HepG2 (cell line): ENCODE results near the gene ZSWIM5. TPM values are rescaled to one million over a fixed set of nuclear protein-coding genes. Genes with fewer than 3 reads are reported as not detected.
"Not testable (repeated sequence)": the region's sequence is repeated elsewhere in the genome, so short reads cannot be mapped to it uniquely, and the experiment has no call there.

Experiments used
- ATAC-seq: fragments of 200-7000 bp; cut with Tn5 transposase; 3 replicates; pipeline ENCODE4 v1.9.1; 2020; ENCODE audit warnings: mild to moderate bottlenecking, moderate library complexity
- BruUV-seq: library from RNA; stranded (reverse); fragments of 400-500 nt; replicated peaks from 2 replicates; lab custom pipeline; 2021; lab: Mats Ljungman, UMichigan
- CTCF ChIA-PET: fragments of 300-600 bp; formaldehyde crosslinking; extraction: SDS; loops from one replicate; lab custom pipeline; 2021; ENCODE audit warnings: low total read pairs, inconsistent platforms, low intra/inter-chr PET ratio; lab: Yijun Ruan, JAX
- POLR2A ChIA-PET: fragments of 350-600 bp; sonication (Branson Sonifier 250); formaldehyde crosslinking; loops from one replicate; lab custom pipeline; 2020; ENCODE audit warnings: antibody characterized with exemption, inconsistent platforms; lab: Yijun Ruan, JAX
- DNase-seq: peaks from one replicate; pipeline ENCODE4 v3.0.0-alpha.2; 2015; ENCODE audit warnings: low spot score
- FAIRE-seq: peaks from 3 replicates; lab custom pipeline; 2011; peaks lifted over from hg19 to GRCh38; lab: Jason Lieb, UNC
- H2AFZ ChIP-seq: one replicate; pipeline ENCODE4 v1.6.1; 2011; ENCODE audit warnings: low read length, inconsistent platforms
- H3K27ac ChIP-seq: fragments of 300-600 bp; 3 replicates; pipeline ENCODE4 v1.8.0; 2011; ENCODE audit warnings: mixed run types, mild to moderate bottlenecking, mixed read lengths, low read length, inconsistent platforms; ENCODE audit not compliant: insufficient read depth; ENCODE audit errors: extremely low read length
- H3K27me3 ChIP-seq, 2 experiments: fragments of 200-600 bp in 1 of 2; 2 replicates in 1 of 2; 3 replicates in 1 of 2; pipeline versions ENCODE4 v1.6.0 to v1.8.0; 2011; ENCODE audit warnings: low read length in 2 of 2, mild to moderate bottlenecking in 2 of 2, moderate library complexity in 2 of 2, inconsistent platforms in 1 of 2; ENCODE audit not compliant: insufficient read depth in 2 of 2, control insufficient read depth in 1 of 2
- H3K36me3 ChIP-seq, 2 experiments: fragments of 200-600 bp in 1 of 2; replicated peaks in 1 of 2; 2 replicates in 1 of 2; 3 replicates in 1 of 2; pipeline versions ENCODE4 v1.5.1 to v1.8.0; 2011; ENCODE audit warnings: low read length in 2 of 2, inconsistent platforms in 1 of 2; ENCODE audit not compliant: insufficient read depth in 2 of 2, control insufficient read depth in 1 of 2
- H3K4me1 ChIP-seq: 2 replicates; pipeline ENCODE4 v1.5.1; 2012; ENCODE audit warnings: low read length, inconsistent platforms; ENCODE audit not compliant: insufficient read depth
- H3K4me2 ChIP-seq: 2 replicates; pipeline ENCODE4 v1.6.0; 2011; ENCODE audit warnings: low read depth, low read length, inconsistent platforms
- H3K4me3 ChIP-seq, 3 experiments: fragments of 200-600 bp in 1 of 3; sonication (generic), shearing (Covaris generic) in 1 of 3; replicated peaks in 1 of 3; 2 replicates each; pipeline ENCODE4 v1.5.1; 2011 to 2016; ENCODE audit warnings: low read length in 3 of 3, inconsistent platforms in 2 of 3, low read depth in 2 of 3, mild to moderate bottlenecking in 2 of 3, control low read depth in 1 of 3, mixed read lengths in 1 of 3; ENCODE audit not compliant: insufficient read depth in 1 of 3
- H3K79me2 ChIP-seq: one replicate; pipeline ENCODE4 v1.6.1; 2011; ENCODE audit warnings: low read length, inconsistent platforms; ENCODE audit not compliant: insufficient read depth
- H3K9ac ChIP-seq: 2 replicates; pipeline ENCODE4 v1.6.0; 2011; ENCODE audit warnings: mild to moderate bottlenecking, low read depth, low read length, inconsistent platforms; ENCODE audit not compliant: insufficient read depth
- H3K9me3 ChIP-seq: 2 replicates; pipeline ENCODE4 v1.5.1; 2012; ENCODE audit warnings: mild to moderate bottlenecking, low read length
- H4K20me1 ChIP-seq: 2 replicates; pipeline ENCODE4 v1.6.0; 2011; ENCODE audit warnings: inconsistent platforms, mild to moderate bottlenecking, low read length, moderate library complexity; ENCODE audit not compliant: insufficient read depth
- ARID5B ChIP-seq: IDR thresholded peaks from 2 replicates; pipeline ENCODE4 v1.4.0; 2020; ENCODE audit warnings: mild to moderate bottlenecking, missing genetic modification reagents
- HDAC2 ChIP-seq: sonication (generic); formaldehyde crosslinking; IDR thresholded peaks from 2 replicates; pipeline ENCODE4 v1.4.0; 2020; ENCODE audit warnings: missing genetic modification reagents
- SALL1 ChIP-seq: sonication (generic); formaldehyde crosslinking; IDR thresholded peaks from 2 replicates; pipeline ENCODE4 v1.8.0; 2022; ENCODE audit warnings: mild to moderate bottlenecking, missing genetic modification reagents
- SOX13 ChIP-seq, 3 experiments: fragments of 450-650 bp in 1 of 3; sonication (generic) in 1 of 3; formaldehyde crosslinking in 1 of 3; IDR thresholded peaks in 2 of 3; conservative IDR thresholded peaks in 1 of 3; 2 replicates each; pipeline versions ENCODE4 v1.5.0 to v1.6.1; 2016 to 2020; ENCODE audit warnings: antibody characterized with exemption in 1 of 3, mild to moderate bottlenecking in 1 of 3, missing compliant biosample characterization in 1 of 3, missing genetic modification reagents in 1 of 3, moderate library complexity in 1 of 3
- SOX6 ChIP-seq, 2 experiments: fragments of 450-650 bp in 1 of 2; sonication (generic) in 1 of 2; formaldehyde crosslinking in 1 of 2; IDR thresholded peaks; 2 replicates each; pipeline versions ENCODE4 v1.4.0 to v1.6.1; 2017 to 2020; ENCODE audit warnings: antibody characterized with exemption in 1 of 2, mild to moderate bottlenecking in 1 of 2, missing genetic modification reagents in 1 of 2
- ZBTB33 ChIP-seq: sonication (generic); formaldehyde crosslinking; IDR thresholded peaks from 2 replicates; pipeline ENCODE4 v1.4.0; 2020; ENCODE audit warnings: missing genetic modification reagents
- ZMYM2 ChIP-seq: sonication (generic); formaldehyde crosslinking; IDR thresholded peaks from 2 replicates; pipeline ENCODE4 v1.8.0; 2022; ENCODE audit warnings: mild to moderate bottlenecking, missing genetic modification reagents
- ZMYM4 ChIP-seq: sonication (generic); formaldehyde crosslinking; IDR thresholded peaks from 2 replicates; pipeline ENCODE4 v1.8.1; 2023; ENCODE audit warnings: mild to moderate bottlenecking, missing genetic modification reagents
- ZNF263 ChIP-seq: sonication (generic); formaldehyde crosslinking; IDR thresholded peaks from 2 replicates; pipeline ENCODE4 v1.4.0; 2020; ENCODE audit warnings: missing genetic modification reagents
- ZNF460 ChIP-seq: sonication (generic); formaldehyde crosslinking; IDR thresholded peaks from 2 replicates; pipeline ENCODE4 v1.5.1; 2020; ENCODE audit warnings: missing genetic modification reagents, mild to moderate bottlenecking, borderline replicate concordance
- WGBS: methylation state at CpG from one replicate; pipeline ENCODE4 v1.1.6; 2017; ENCODE audit warnings: low lambda C conversion rate; 5-methylcytosine and 5-hydroxymethylcytosine counted together
- in situ Hi-C: cut with HindIII; loops from 2 replicates; pipeline ENCODE4 v1.10.0; 2017; ENCODE audit warnings: low pct_unique_long_range_greater_than_20kb; ENCODE audit not compliant: extremely low pct_ligation_motif_present
- intact Hi-C: fragments of 100-400 bp; cut with micrococcal nuclease; formaldehyde crosslinking; loops from one replicate; pipeline ENCODE4 v1.10.0; 2022; ENCODE audit not compliant: unreplicated experiment
- polyA plus RNA-seq, 8 experiments: library from polyadenylated mRNA; depleted of rRNA in 3 of 8; stranded (reverse) in 7 of 8; unstranded in 1 of 8; fragments of >200 nt; fragmentation: Illumina TruSeq in 4 of 8; extraction: Trizol in 4 of 8; gene quantifications; 2 replicates each; pipeline versions ENCODE4 v1.2.1 to v1.2.3, GENCODE V29; 2011 to 2016; ENCODE audit warnings: low read depth in 4 of 8, missing spikeins in 1 of 8, mixed read lengths in 1 of 8; ENCODE audit not compliant: insufficient read depth in 1 of 8
- total RNA-seq, 5 experiments: library from RNA; depleted of rRNA; stranded (reverse); fragments of >200 nt; fragmentation: Illumina TruSeq; extraction: Trizol; gene quantifications; 2 replicates each; pipeline ENCODE4 v1.2.3, GENCODE V29; 2016; ENCODE audit warnings: low read depth in 1 of 5

Gene ZSWIM5
- total and polyA plus RNA-seq, 2 of the 13 experiments (the other 11 are each of a cell fraction or from before 2014, with no cell fraction given): 11.0 to 20.6 TPM

- FAIRE-seq; H3K9ac ChIP-seq; CTCF ChIA-PET; DNase-seq; in situ Hi-C loops; H4K20me1 ChIP-seq; H3K36me3 ChIP-seq; TF ChIP-seq SOX6, SOX13 (IDR thresholded peaks at IDR 0.05): not testable (repeated sequence)
- peaks cover 15% of the 10 kb centered on the region for H3K79me2 ChIP-seq
- TF ChIP-seq ZMYM2 (peak; percentile 43; the same call in 1 of the 2 replicates), SOX6 (CRISPR knock-in tag; IDR thresholded peaks at IDR 0.05) (0 out of 2 replicates have a peak, but pooled peaks have one; percentile 13), ZNF263 (CRISPR knock-in tag) (peak; percentile 89), HDAC2 (CRISPR knock-in tag) (0 out of 2 replicates have a peak, but pooled peaks have one; percentile 16), SALL1 (peak; percentile 20; the same call in 1 of the 2 replicates), SOX13 (CRISPR knock-in tag; conservative IDR thresholded peaks at IDR 0.05 in 1 of 2, IDR thresholded peaks at IDR 0.05 in 1 of 2) (0 out of 4 replicates have a peak, but pooled peaks of 1 of the 2 experiments have one; percentile 6), ARID5B (CRISPR knock-in tag) (0 out of 2 replicates have a peak, but pooled peaks have one; percentile 19), ZBTB33 (CRISPR knock-in tag) (peak; percentile 63; the same call in 1 of the 2 replicates), ZNF460 (CRISPR knock-in tag) (peak; percentile 54), ZMYM4 (CRISPR knock-in tag) (peak; percentile 42; the same call in 1 of the 2 replicates)
- TF ChIP-seq, all 625 proteins: peak for 10; not testable (repeated sequence) for 615
- H3K4me2 ChIP-seq, H3K27me3 ChIP-seq, ATAC-seq, BruUV-seq, H3K9me3 ChIP-seq, intact Hi-C loops, H3K4me3 ChIP-seq, H3K27ac ChIP-seq, H2AFZ ChIP-seq: not testable (repeated sequence)
- POLR2A ChIA-PET: interaction anchor here (1.5 kb wide), 1 partner anchor 209 kb away, joined by 7 read pairs; no protein-coding TSS in a partner anchor
- 92% methylated on average over 3 of the region's 4 CpGs for WGBS
- peaks cover 52% of the 10 kb centered on the region for H3K4me1 ChIP-seq
Measured at GRCh38 chr1:45094371-45094770, 112.0 kb downstream of the ZSWIM5 start.
